A549 (cell line): Measurements from ENCODE around the gene CDH22. TPM values are rescaled to one million over a fixed set of nuclear protein-coding genes. Genes with fewer than 3 reads are reported as not detected.
A peak's percentile ranks its signal among the peaks of the same experiment; 100 is the strongest.

Experiments used
- ATAC-seq, 2 experiments: fragments of 200-7000 bp in 1 of 2; fragments of >200 bp in 1 of 2; cut with Nextera tagmentation in 1 of 2; cut with Tn5 transposase in 1 of 2; 3 replicates each; pipeline versions ENCODE4 v1.8.0 to v1.9.1; 2018 to 2020; ENCODE audit warnings: mild to moderate bottlenecking in 1 of 2, moderate library complexity in 1 of 2
- CTCF ChIA-PET: fragments of 300-600 bp; sonication (Branson Sonifier 250); formaldehyde crosslinking; extraction: SDS; loops from one replicate; lab custom pipeline; 2021; ENCODE audit warnings: antibody characterized with exemption, inconsistent platforms; lab: Yijun Ruan, JAX
- POLR2A ChIA-PET: fragments of 350-600 bp; formaldehyde crosslinking; extraction: SDS; loops from one replicate; lab custom pipeline; 2021; ENCODE audit warnings: antibody characterized with exemption, inconsistent platforms; lab: Yijun Ruan, JAX
- DNase-seq, 2 experiments: peaks; one replicate each; pipeline versions ENCODE4 v3.0.0 to v3.0.0-alpha.2; 2011 to 2016; ENCODE audit warnings: low read depth in 1 of 2, low spot score in 1 of 2
- FAIRE-seq: peaks from 2 replicates; lab custom pipeline; 2011; peaks lifted over from hg19 to GRCh38; lab: Jason Lieb, UNC
- H3K27ac ChIP-seq, 2 experiments: fragments of >200 bp; sonication (Bioruptor Twin); formaldehyde crosslinking; 3 replicates each; pipeline ENCODE4 v1.5.1; 2016 to 2017
- H3K4me1 ChIP-seq: fragments of >200 bp; sonication (Bioruptor Twin); formaldehyde crosslinking; 3 replicates; pipeline ENCODE4 v1.6.1; 2016
- H3K4me2 ChIP-seq: fragments of >200 bp; sonication (Bioruptor Twin); formaldehyde crosslinking; 3 replicates; pipeline ENCODE4 v1.6.1; 2016
- H3K4me3 ChIP-seq: fragments of >200 bp; sonication (Bioruptor Twin); formaldehyde crosslinking; 3 replicates; pipeline ENCODE4 v1.5.1; 2016
- H3K9me3 ChIP-seq: fragments of >200 bp; sonication (Bioruptor Twin); formaldehyde crosslinking; 3 replicates; pipeline ENCODE4 v1.6.1; 2016
- ATOH8 ChIP-seq: fragments of 250-450 bp; sonication (Bioruptor Pico); IDR thresholded peaks from 2 replicates; pipeline ENCODE4 v1.5.0; 2020; ENCODE audit warnings: low read depth, mild to moderate bottlenecking, moderate library complexity
- CHD2 ChIP-seq: fragments of 150-350 bp; IDR thresholded peaks from 2 replicates; pipeline ENCODE4 v1.6.1; 2014; ENCODE audit warnings: low read length; ENCODE audit not compliant: partially characterized antibody
- CHD4 ChIP-seq: fragments of 200-600 bp; sonication (generic); IDR thresholded peaks from 2 replicates; pipeline ENCODE4 v1.6.1; 2016; ENCODE audit warnings: antibody characterized with exemption, mild to moderate bottlenecking, borderline replicate concordance
- EHF ChIP-seq: fragments of 250-450 bp; sonication (Bioruptor Pico); IDR thresholded peaks from 2 replicates; pipeline ENCODE4 v1.5.0; 2020; ENCODE audit warnings: mild to moderate bottlenecking
- ESRRA ChIP-seq: fragments of 150-350 bp; IDR thresholded peaks from 2 replicates; pipeline ENCODE4 v1.6.1; 2014; ENCODE audit warnings: mild to moderate bottlenecking, low read length, borderline replicate concordance
- FOSB ChIP-seq: fragments of 250-450 bp; sonication (Bioruptor Pico); IDR thresholded peaks from 2 replicates; pipeline ENCODE4 v1.5.0; 2020; ENCODE audit warnings: mild to moderate bottlenecking, moderate library complexity
- GATA3 ChIP-seq: IDR thresholded peaks from 2 replicates; pipeline ENCODE4 v1.6.1; 2012; ENCODE audit warnings: borderline replicate concordance
- HDAC2 ChIP-seq: fragments of 200-600 bp; sonication (generic); IDR thresholded peaks from 2 replicates; pipeline ENCODE4 v1.6.1; 2016
- HEYL ChIP-seq: fragments of 250-450 bp; sonication (Bioruptor Pico); IDR thresholded peaks from 2 replicates; pipeline ENCODE4 v1.8.0; 2021; ENCODE audit warnings: mild to moderate bottlenecking, moderate library complexity
- JUN ChIP-seq, 2 experiments: fragments of >200 bp; sonication (Bioruptor Twin); formaldehyde crosslinking; IDR thresholded peaks; 2 replicates in 1 of 2; 3 replicates in 1 of 2; pipeline ENCODE4 v1.6.1; 2016 to 2017
- MAFK ChIP-seq: fragments of 450-650 bp; IDR thresholded peaks from 2 replicates; pipeline ENCODE4 v1.6.1; 2014; ENCODE audit not compliant: partially characterized antibody
- NFE2L2 ChIP-seq: fragments of 150-350 bp; conservative IDR thresholded peaks from 2 replicates; pipeline ENCODE4 v1.6.1; 2014; ENCODE audit warnings: low read length
- PBX3 ChIP-seq: IDR thresholded peaks from 2 replicates; pipeline ENCODE4 v1.6.1; 2012
- POLR2AphosphoS2 ChIP-seq: conservative IDR thresholded peaks from 2 replicates; pipeline ENCODE4 v1.6.1; 2012; ENCODE audit warnings: low read length, improper control_type of control experiment, inconsistent platforms
- RAD21 ChIP-seq, 2 experiments: fragments of >200 bp in 1 of 2; sonication (Bioruptor Twin) in 1 of 2; formaldehyde crosslinking in 1 of 2; IDR thresholded peaks in 1 of 2; conservative IDR thresholded peaks in 1 of 2; 2 replicates in 1 of 2; 3 replicates in 1 of 2; pipeline ENCODE4 v1.6.1; 2012 to 2018; ENCODE audit warnings: inconsistent platforms in 1 of 2
- RARB ChIP-seq: fragments of 250-450 bp; sonication (Bioruptor Pico); IDR thresholded peaks from 2 replicates; pipeline ENCODE4 v1.8.0; 2021; ENCODE audit warnings: mild to moderate bottlenecking, moderate library complexity
- SMC3 ChIP-seq: fragments of >200 bp; sonication (Bioruptor Twin); formaldehyde crosslinking; IDR thresholded peaks from 3 replicates; pipeline ENCODE4 v1.6.1; 2018; ENCODE audit warnings: inconsistent platforms
- ZC3H11A ChIP-seq: fragments of 450-650 bp; IDR thresholded peaks from 2 replicates; pipeline ENCODE4 v1.6.1; 2014; ENCODE audit warnings: antibody characterized with exemption, mild to moderate bottlenecking
- ZNF302 ChIP-seq: fragments of 250-450 bp; sonication (Bioruptor Pico); IDR thresholded peaks from 2 replicates; pipeline ENCODE4 v1.9.0; 2021; ENCODE audit warnings: inconsistent platforms, mild to moderate bottlenecking, moderate library complexity
- WGBS: methylation state at CpG from one replicate; pipeline ENCODE4 v1.1.6; 2017; ENCODE audit errors: missing lambda C conversion rate; 5-methylcytosine and 5-hydroxymethylcytosine counted together
- polyA plus RNA-seq, 4 experiments: library from polyadenylated mRNA; depleted of rRNA in 3 of 4; stranded (reverse); fragments of >200 nt; fragmentation: RNase III in 1 of 4; extraction: RNeasy Plus Mini Kit Qiagen cat#74134 plus additional on column Dnase treatment in 1 of 4; gene quantifications; 2 replicates in 3 of 4; 3 replicates in 1 of 4; pipeline ENCODE4 v1.2.3, GENCODE V29; 2011 to 2017
- TF ChIP-seq, protein P1 (sequence below): fragments of >200 bp; sonication (Bioruptor Twin); formaldehyde crosslinking; IDR thresholded peaks from 3 replicates; pipeline ENCODE4 v1.5.1; 2016

Gene CDH22
- polyA plus RNA-seq, 2 of the 4 experiments (the other 2 are of a cell fraction) = not detected

DNA sequence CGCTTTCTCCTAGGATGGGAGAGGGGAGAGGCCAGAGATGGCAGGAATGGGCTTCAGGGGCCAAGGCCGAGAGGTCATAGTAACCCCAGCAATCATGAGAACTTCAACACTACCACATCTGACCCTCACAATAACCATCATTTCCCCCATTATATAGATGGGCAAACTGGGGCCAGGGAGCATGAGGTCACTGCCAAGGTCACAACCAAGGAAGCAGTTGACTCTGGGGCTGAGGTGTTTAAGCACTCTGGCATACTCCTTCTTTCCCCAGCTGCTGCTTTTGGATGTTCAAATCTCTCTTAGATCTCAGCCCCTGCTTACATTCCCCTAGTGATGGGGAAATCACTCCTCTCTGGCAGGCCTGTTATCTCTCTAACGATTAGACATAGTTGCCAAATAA lies 39.6 kb downstream of the CDH22 start:
- no peak for DNase-seq
- TF ChIP-seq SMC3 (no peak), HEYL (CRISPR knock-in tag) (no peak), ESRRA (peak; percentile 56; the same call in 1 of the 2 replicates)
- TF ChIP-seq, protein P1, sequence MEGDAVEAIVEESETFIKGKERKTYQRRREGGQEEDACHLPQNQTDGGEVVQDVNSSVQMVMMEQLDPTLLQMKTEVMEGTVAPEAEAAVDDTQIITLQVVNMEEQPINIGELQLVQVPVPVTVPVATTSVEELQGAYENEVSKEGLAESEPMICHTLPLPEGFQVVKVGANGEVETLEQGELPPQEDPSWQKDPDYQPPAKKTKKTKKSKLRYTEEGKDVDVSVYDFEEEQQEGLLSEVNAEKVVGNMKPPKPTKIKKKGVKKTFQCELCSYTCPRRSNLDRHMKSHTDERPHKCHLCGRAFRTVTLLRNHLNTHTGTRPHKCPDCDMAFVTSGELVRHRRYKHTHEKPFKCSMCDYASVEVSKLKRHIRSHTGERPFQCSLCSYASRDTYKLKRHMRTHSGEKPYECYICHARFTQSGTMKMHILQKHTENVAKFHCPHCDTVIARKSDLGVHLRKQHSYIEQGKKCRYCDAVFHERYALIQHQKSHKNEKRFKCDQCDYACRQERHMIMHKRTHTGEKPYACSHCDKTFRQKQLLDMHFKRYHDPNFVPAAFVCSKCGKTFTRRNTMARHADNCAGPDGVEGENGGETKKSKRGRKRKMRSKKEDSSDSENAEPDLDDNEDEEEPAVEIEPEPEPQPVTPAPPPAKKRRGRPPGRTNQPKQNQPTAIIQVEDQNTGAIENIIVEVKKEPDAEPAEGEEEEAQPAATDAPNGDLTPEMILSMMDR = no peak

GRCh38 chr20:46268131-46268614 lies 40.1 kb downstream of the CDH22 start:
- no peak overlapping the region for H3K27ac ChIP-seq
- FAIRE-seq = no peak
- no peak for DNase-seq
- WGBS = 56% methylated on average over 18 of the region's 19 CpGs
- H3K9me3 ChIP-seq = no peaks in the 10 kb centered on the region; the same call in 2 of the 3 replicates
- no peak overlapping the region for H3K4me2 ChIP-seq
- TF ChIP-seq CHD4 (no peak), JUN (IDR thresholded peaks at IDR 0.05) (no peak)
- POLR2A ChIA-PET = no interaction called here
- CTCF ChIA-PET = interaction anchor here (0.6 to 1.6 kb wide), 3 partner anchors 39 to 582 kb away, joined by 3 to 6 read pairs (median 4); no protein-coding TSS in a partner anchor
- ATAC-seq = no peak
- no peak overlapping the region for H3K4me3 ChIP-seq
- H3K4me1 ChIP-seq = no peaks in the 10 kb centered on the region

More for the DNA sequence above, 39.6 kb downstream of the CDH22 start:
- no peak overlapping the region for H3K4me2 ChIP-seq
- WGBS = 44% methylated on average over 3 of the region's 3 CpGs
- FAIRE-seq (no peak), ATAC-seq (no peak)
- no peaks in the 10 kb centered on the region; the same call in 2 of the 3 replicates for H3K9me3 ChIP-seq
- ChIA-PET CTCF (interaction anchor here (1.6 kb wide), 1 partner anchor 38 kb away, joined by 4 read pairs; no protein-coding TSS in a partner anchor), POLR2A (no interaction called here)
- H3K4me1 ChIP-seq = no peaks in the 10 kb centered on the region
- H3K27ac ChIP-seq = no peak overlapping the region
- no peak overlapping the region for H3K4me3 ChIP-seq

- Histone ChIP-seq H3K4me3 (no peak overlapping the region), H3K27ac (no peak overlapping the region), H3K9me3 (no peaks in the 10 kb centered on the region)
- POLR2A ChIA-PET = no interaction called here
- TF ChIP-seq ATOH8 (CRISPR knock-in tag) (no peak), GATA3 (no peak), EHF (CRISPR knock-in tag) (no peak), CHD2 (no peak), PBX3 (no peak), MAFK (no peak), RAD21 (conservative IDR thresholded peaks at IDR 0.05 in 1 of 2, IDR thresholded peaks at IDR 0.05 in 1 of 2) (no peak), POLR2AphosphoS2 (no peak), ZNF302 (CRISPR knock-in tag) (no peak), FOSB (no peak), HDAC2 (no peak), ESRRA (no peak), ZC3H11A (no peak), NFE2L2 (no peak), RARB (CRISPR knock-in tag) (no peak)
- TF ChIP-seq, all 56 proteins: peak for 0
- no peak for FAIRE-seq
- no peak for ATAC-seq
- WGBS = 47% methylated on average over 11 of the region's 11 CpGs
- Histone ChIP-seq H3K4me1 (no peaks in the 10 kb centered on the region), H3K4me2 (no peak overlapping the region)
- DNase-seq = no peak
- CTCF ChIA-PET = interaction anchor here (0.6 to 1.5 kb wide), 3 partner anchors 16 to 581 kb away, joined by 3 to 6 read pairs (median 3); no protein-coding TSS in a partner anchor
Measured at GRCh38 chr20:46267108-46268105, 40.9 kb downstream of the CDH22 start.
